HPDE6-E6E7 (cell line): ENCODE measurements around the gene POTEJ.
"Not testable (repeated sequence)": the region's sequence is repeated elsewhere in the genome, so short reads cannot be mapped to it uniquely, and the experiment has no call there.

ENCODE experiments used
- DNase-seq: peaks from one replicate; pipeline ENCODE4 v3.0.0; 2011; ENCODE audit warnings: missing footprints; ENCODE audit errors: extremely low spot score

POTEJ gene

DNA sequence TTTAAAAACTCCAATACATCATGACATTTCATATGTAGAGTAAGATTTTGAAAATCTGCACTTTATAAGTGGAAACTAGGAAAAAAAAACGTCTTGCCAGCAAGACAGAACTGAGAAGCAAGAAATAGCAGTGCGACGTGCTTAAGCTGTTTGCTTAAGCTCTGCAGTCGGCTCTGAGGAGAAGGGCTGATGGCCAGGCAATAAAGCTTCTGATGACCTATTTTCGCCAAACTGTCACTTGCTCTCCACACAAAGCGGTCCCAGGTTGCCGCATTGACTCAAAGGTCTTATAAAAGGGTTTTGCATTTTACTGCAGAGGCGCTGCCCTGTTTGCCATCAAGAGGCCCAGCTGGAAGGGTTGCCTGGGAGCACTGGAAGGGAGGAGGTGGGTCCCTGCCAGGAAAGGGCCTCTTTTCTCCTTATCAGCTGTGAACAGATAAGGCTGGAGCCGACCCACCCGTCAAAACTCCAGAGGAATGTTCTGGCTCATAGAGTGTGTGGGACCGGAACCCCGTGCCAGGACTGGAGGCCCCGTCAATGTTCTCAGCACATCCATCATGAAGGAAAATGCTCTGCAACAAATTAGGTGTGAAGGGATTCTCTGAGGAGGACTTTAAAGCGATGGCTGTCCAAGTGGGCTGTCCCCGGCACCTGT is 9.5 kb upstream of the POTEJ start:
- not testable (repeated sequence) for DNase-seq

DNA sequence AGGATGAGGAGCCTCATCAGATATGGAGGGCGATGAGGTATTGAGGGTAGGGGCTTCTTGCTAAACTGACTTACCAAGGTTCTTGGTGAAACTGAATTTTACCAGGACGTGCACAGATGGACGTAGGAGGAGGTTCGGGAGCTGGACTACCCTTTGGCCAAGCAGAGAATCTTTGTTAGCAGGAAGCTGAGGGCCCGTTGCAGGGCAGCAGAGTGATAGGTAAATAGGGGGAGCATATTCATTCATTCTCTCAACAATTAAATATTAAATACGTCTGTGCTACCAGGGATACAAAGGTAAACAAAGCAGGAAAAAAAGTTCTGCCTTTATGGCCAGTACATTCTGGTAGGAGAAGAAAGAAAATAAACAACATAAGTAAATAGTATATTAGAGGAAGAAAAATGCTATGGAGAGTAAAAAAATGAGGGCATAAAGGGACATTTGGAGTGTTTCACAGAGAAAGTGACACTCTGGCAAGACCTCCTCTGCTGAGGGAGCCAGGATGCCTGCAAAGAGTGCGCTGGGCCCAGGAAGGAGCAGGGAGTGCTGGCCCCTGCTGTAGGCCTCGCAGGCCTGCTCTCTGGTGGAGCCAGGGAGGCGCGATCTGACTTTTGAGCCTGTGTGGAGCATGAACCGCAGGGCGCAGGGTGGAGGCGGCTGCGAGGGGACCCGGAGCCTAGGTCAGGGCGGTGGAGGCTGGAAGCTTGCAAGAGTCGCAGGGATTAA is 2.8 kb upstream of the POTEJ start:
- not testable (repeated sequence) for DNase-seq

DNA sequence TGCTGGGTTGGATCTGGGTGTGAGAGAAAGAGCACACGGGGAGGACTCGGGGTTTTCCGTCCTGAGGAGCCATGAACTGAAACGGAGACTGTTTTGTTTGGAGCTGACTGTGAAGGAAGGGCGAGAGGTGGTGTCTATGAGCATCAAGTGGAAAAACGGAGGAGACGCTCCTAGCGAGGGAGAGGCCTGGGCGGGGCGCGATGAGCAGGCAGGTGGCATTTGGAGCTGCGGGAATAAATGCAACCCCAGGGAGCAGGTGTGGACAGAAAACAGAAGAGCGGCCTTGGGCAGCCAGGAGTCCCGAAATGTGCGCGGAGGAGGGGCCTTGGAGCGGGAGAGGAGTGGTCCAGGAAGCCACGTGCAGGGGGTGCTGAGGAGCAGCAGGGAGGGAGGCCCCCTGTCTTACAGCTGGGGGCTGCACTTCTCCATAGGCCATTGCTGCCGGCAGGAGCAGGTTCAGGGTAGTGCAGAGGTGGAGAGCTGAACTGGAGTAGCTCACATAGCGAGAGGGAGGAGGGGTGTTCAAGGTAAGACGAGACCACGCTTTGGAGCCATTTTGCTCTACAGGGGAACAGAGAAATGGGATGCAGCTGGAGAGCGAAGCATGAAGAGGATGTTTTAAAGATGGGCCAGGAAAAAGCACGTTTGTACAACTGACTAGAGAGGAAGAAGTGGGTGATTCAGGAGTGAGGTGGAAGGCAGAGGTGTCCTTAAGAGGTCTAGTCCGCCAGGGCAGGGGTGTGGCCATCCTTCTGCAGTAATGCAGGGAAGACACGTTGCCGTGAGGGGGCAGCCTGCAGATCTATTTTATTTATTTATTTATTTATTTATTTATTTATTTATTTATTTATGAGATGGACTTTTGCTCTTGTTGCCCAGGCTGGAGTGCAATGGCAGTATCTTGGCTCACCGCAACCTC is 2.0 kb upstream of the POTEJ start:
- not testable (repeated sequence) for DNase-seq

DNA sequence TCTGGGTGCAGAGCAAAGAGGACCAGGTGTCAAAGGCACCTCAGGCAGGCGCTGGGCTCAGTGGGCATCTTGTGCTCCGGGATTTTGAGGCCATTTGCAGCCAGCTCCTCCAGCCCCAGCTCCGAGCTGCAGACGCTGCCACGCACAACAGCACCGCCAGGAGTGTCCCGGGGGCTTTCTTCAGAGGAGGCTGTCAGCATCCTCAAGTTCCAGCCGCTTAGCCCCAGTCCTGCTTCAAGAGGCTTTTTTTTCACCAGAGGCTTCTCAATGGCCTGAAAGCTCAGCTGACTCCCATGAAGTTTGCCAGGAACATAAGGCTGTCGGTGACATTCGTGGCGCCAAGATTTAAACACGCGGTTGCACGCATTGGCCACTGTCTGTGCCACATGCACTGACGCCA is 754 bp upstream of the POTEJ start:
- not testable (repeated sequence) for DNase-seq

DNA sequence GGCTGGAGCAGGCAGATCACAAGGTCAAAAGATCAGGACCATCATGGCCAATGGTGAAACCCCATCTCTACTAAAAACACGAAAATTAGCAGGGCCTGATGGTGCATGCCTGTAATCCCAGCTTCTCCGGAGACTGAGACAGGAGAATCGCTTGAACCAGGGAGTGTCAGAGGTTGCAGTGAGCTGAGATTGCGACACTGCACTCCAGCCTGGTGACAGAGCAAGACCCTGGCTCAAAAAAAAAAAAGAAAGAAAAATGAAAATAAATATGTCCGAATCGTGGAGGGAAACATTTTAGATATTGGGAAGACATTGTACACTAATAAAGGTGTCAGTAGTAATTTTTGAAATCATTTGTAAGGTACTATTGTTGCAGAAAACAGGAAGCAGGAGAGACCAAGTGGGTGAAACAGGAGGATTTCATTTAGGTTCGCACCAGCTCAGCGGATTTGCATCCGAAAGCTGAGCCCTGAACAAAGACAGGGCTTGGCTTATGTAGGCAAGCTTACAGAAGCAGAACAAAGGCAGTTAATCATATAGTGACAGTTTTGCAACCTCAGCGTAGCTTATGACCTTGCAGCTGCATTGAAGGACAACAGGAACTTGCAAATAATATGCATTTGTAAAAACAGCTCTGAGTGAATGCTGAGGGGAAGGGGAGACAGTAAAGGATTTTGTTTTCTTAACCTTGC is 17.7 kb downstream of the POTEJ start:
- DNase-seq, result not testable (repeated sequence)

DNA sequence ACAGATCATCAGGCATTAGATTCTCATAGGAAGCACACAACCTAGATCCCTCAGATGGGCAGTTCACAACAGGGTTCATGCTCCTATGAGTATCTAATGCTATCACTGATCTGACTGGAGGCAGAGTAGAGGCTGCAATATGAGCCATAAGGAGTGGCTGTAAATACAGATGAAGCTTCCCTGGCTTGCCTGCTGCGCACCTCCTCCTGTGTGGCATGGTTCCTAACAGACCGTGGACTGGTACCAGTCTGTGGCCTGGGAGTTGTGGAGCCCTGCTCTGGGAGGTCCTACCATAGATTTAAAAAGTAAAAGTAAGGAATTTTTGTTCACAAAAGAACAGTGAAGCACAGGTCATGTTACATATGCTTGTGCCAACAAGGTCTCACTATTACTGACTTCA is 27.7 kb downstream of the POTEJ start:
- not testable (repeated sequence) for DNase-seq

DNA sequence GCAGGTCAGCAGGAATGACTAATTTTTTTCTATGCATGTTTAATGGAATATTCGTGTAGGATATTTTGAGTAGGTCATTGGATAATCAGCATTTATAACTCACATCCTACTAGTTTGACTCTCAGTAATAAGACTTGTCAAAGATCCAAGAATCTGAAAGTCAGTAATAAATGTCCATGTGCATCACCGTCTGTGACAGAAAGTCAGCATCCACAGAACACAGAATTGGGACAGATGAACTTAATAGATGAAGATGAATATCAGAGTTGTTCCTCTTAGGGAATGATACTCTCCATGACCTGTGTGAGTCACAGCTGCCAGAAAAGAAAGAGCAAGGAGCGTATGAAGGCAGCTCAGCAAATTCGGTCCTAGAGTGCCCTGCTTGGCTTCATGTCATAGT is 30.4 kb downstream of the POTEJ start:
- DNase-seq, result not testable (repeated sequence)

DNA sequence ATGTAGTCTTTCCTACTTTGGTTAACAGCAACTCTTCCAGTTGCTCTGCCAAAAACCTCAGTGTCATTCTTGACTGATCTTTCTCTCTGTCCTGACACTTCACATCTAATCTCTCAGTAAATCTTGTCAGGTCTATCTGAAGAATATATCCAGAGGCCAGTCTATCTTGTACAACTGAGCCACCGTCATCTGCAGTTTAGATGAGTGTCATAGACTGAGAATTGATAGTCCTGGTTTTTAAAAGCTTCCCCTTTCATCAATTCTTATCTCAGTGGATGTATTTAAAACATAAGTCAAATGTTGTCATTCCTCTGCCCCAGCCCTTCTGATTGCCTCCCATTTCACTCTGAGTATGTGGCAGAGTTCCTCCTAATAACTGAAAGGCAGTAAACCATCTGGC is 38.0 kb downstream of the POTEJ start:
- DNase-seq, result not testable (repeated sequence)

DNA sequence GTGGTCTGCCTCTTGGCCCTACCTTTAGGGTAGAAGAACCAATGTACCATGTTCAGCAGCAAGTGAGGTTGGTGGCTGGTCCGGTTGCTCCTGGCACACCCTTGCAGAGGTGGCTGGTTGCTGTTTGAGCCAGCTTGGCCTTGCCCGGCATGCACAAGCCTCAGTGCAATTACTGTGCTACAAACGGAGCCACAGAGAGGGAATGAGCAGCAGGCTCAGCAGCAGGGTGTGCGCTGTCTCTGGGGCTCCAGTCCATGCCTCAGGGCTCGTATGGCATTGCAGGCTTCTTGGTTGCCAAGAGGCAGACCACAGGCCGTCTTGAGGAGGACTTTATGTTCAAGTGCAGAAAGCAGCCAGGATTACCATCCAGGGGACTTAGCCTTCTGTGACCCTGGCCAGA is 53.3 kb downstream of the POTEJ start:
- DNase-seq, result not testable (repeated sequence)

DNA sequence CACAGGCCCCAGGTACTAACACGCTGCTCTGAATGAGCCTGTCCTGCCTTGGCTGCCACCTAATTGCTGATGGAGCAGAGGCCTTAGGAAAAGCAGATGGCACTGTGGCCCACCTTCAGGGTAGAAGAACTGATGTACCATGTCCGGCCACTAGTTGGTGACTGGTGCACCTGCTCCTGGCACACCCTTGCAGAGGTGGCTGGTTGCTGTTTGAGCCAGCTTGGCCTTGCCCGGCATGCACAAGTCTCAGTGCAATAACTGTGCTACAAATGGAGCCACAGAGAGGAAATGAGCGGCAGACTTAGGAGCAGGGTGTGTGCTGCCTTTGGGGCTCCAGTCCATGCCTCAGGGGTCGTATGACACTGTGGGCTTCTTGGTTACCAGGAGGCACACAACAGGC is 54.4 kb downstream of the POTEJ start:
- DNase-seq, result not testable (repeated sequence)

DNA sequence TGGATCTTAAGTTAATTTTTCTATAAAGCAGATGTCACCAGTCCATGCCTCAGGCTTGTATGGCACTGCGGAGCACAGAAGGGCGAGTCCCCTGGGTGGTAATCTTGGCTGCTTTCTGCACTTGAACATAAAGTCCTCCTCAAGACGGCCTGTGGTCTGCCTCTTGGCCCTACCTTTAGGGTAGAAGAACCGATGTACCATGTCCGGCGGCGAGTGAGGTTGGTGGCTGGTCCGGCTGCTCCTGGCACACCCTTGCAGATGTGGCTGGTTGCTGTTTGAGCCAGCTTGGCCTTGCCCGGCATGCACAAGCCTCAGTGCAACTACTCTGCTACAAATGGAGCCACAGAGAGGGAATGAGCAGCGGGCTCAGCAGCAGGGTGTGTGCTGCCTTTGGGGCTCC is 56.3 kb downstream of the POTEJ start:
- DNase-seq, result not testable (repeated sequence)

DNA sequence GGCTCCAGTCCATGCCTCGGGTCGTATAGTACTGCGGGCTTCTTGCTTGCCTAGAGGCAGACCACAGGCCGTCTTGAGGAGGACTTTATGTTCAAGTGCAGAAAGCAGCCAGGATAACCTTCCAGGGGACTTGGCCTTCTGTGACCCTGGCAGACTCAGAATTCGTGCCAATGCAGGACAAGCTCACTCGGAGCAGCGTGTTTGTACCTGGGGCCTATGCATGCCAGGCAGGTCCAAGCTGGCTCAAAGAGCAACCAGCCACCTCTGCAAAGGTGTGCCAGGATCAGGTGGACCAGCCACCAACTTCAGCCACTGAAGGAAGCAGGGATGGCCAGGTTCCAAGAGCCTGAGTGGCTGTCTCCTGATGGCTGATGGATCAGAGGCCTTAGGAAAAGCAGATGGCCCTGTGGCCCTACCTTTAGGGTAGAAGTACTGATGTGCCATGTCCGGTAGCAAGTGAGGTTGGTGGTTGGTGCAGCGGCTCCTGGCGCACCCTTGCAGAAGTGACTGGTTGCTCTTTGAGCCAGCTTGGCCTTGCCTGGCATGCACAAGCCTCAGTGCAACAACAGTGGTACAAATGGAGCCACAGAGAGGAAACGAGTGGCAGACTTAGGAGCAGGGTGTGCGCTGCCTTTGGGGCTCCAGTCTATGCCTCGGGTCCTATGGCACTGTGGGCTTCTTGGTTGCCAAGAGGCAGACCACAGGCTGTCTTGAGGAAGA is 58.9 kb downstream of the POTEJ start:
- DNase-seq, result not testable (repeated sequence)

DNA sequence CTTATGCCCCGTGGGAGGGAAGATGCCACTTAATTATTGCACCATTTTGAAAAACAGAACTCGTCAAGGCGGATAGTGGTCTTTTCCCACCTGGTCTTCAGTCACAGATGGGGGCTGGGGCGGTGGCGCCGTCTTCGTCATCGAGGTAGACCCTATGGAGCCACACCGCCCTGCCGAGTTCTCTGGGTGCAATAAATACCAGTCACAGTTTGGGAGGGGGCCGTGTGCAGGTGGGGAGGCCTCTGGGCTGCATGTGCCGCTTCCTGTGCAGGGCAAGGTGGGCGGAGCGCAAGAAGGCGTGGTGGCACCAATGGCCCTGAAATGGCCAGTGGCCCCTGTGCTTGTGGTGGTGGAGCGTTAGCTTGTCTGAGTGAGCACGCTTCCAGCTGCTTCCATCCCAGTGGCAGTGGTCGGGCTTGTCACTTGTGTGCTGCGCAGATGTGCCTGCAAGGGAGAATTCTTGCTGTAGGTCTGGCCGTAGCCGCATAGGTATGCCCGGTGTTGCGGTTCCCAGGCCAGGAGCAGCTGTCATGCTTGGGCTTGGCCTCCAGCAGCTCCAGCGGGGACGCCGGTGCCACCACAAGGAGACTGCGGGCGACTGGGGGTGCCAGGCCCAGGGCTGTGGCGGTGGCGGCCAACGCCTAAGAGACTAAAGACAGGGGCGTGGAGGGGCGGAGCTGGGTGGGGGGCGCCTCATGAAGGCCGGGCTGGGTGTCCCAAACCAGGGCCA is 81.0 kb downstream of the POTEJ start:
- not testable (repeated sequence) for DNase-seq

DNA sequence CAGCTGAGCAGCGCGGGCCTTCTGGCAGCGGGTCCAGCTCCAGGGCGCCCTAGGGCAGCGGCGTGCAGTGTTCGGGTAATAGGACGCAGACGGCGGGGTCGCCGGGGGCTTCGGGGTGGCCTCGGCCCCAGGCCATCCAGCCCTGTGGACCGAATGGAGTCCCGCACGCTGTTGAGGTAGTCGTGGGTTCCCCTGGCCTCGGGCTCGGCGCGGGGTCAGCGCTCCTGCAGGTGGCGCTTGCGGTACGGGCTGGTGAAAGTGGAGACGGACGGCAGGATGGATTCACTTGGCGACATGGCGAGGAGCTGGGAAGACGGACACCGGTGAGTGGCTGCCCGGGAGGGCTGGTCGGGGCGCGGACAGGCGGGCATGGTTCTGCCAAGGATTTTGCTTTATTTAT is 82.2 kb downstream of the POTEJ start:
- not testable (repeated sequence) for DNase-seq

DNA sequence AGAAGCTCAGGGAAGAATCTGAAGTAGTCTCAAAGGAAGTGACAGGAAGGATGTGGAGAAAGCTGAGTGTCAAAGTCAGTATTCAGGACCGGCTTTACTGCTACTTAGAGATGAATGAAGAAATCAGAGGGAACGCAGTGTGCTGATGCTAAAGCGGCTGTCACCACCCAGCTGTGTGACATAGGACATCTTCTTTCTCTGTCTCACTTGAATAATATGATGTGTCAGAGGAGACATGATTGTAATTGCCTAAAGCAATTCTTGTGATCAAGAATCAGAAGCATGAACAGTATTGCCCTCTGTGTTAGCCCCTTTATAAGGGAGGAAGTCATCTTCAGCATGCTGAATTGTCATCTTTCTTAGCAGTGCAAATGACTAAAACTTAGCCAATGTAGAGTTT is 92.0 kb downstream of the POTEJ start:
- not testable (repeated sequence) for DNase-seq
